Measurements from ENCODE around the gene MZB1.
"Not testable (repeated sequence)": the region's sequence is repeated elsewhere in the genome, so short reads cannot be mapped to it uniquely, and the experiment has no call there.

- TF ChIP-seq CTCF, POLR2A (IDR thresholded peaks at IDR 0.05): not testable (repeated sequence)
Measured at GRCh38 chr5:139347863-139348262, 41.9 kb downstream of the MZB1 start.

Data from esophagus squamous epithelium (tissue), 4 donors.